Measurements from ENCODE around the gene GLP1R. TPM values are rescaled to one million over a fixed set of nuclear protein-coding genes. Genes with fewer than 3 reads are reported as not detected.

Gene GLP1R
- total RNA-seq, 1 experiment from 2014 or later = 0.85 TPM

DNA sequence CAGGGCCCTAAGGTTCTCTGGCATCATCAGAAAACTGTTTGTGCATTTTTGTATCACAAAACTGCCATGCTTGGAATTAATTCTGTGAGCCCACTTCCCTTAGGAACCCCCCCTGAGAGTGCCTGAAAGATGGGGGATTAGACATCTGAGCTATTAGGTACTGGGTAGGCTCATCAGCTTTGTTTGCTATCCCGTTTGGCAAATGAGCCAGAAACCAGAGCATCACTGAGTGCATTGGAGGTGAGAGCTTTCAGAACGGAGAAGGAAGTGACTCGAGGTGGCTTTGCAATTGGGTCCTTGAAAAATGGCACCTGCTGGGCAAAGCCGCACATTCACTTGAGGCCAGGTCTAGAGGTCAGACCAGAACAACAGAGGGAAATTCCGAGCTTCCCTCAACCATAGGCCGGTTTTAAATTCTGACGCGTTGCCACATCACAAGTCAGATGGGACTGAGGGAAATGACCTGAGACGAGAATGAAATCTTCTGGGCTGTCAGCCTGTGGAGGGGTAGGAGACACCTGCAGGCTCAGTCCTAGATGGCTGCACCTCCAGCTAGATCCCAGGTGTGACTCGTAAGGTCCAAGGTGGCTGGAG lies 8.4 kb upstream of the GLP1R start:
- no peak overlapping the region for H3K56ac ChIP-seq (ENCODE audit: insufficient read length, low read depth, low read length)
- no peak overlapping the region for H4K8ac ChIP-seq (replicated peaks; ENCODE audit: insufficient read length, low read depth, low read length)
- no peak overlapping the region for H2BK120ac ChIP-seq (ENCODE audit: low read depth, low read length, poor library complexity, severe bottlenecking)
- no peaks in the 10 kb centered on the region for H3K4me1 ChIP-seq (ENCODE audit: insufficient read depth, low read length)
- no peak overlapping the region for H3K4me2 ChIP-seq (ENCODE audit: insufficient read depth, insufficient read length, low read length)
- H3K4me3 Mint-ChIP-seq = no peak overlapping the region
- no peak overlapping the region for H3K14ac ChIP-seq (ENCODE audit: insufficient read depth, low read length)
- no peak overlapping the region for H3K4ac ChIP-seq (ENCODE audit: low read depth, low read length)
- no peak overlapping the region for H3K18ac ChIP-seq (ENCODE audit: insufficient read length, low read depth, low read length)
- H4K91ac ChIP-seq (ENCODE audit: insufficient read length, low read depth, low read length) = no peak overlapping the region
- H3K27me3 Mint-ChIP-seq (ENCODE audit: low read depth) = peaks cover 71% of the 10 kb centered on the region
- peaks cover 14 to 19% of the 10 kb centered on the region in 2 experiments for H3K4me1 Mint-ChIP-seq
- H3T11ph ChIP-seq (ENCODE audit: low read length) = no peak overlapping the region
- H4K20me1 ChIP-seq (ENCODE audit: control insufficient read depth, insufficient read depth, insufficient read length) = no peaks in the 10 kb centered on the region
- H2BK20ac ChIP-seq (ENCODE audit: low read depth, low read length, poor library complexity, severe bottlenecking) = no peak overlapping the region
- no peaks in the 10 kb centered on the region for H3K79me2 ChIP-seq (ENCODE audit: insufficient read depth, low read length)
- H2AK5ac ChIP-seq (ENCODE audit: insufficient read length, low read length) = no peak overlapping the region
- no peak overlapping the region for H2BK12ac ChIP-seq (ENCODE audit: insufficient read length, low read depth, low read length)
- H2AFZ ChIP-seq (ENCODE audit: low read length) = no peak overlapping the region
- H3K79me1 ChIP-seq (ENCODE audit: insufficient read depth, low read depth, low read length, poor library complexity, severe bottlenecking) = no peaks in the 10 kb centered on the region
- H3K36me3 Mint-ChIP-seq (ENCODE audit: insufficient read depth in 1 of 3, low read depth in 3 of 3) = no peaks in the 10 kb centered on the region
- H3K27me3 ChIP-seq (ENCODE audit: insufficient read depth, low read length) = no peaks in the 10 kb centered on the region; the same call in 1 of the 2 replicates
- no peaks in the 10 kb centered on the region for H3K9me3 ChIP-seq (ENCODE audit: control insufficient read depth, low read depth, low read length)
- no peak overlapping the region for H4K5ac ChIP-seq (ENCODE audit: insufficient read length, low read depth, low read length)
- no peak overlapping the region for H2BK15ac ChIP-seq (ENCODE audit: low read depth, low read length)
- no peak overlapping the region for H3K27ac ChIP-seq (ENCODE audit: insufficient read length, low read depth, low read length)
- H3K23ac ChIP-seq (ENCODE audit: insufficient read length, low read depth, low read length) = no peak overlapping the region
- H2BK5ac ChIP-seq (ENCODE audit: insufficient read length, low read length) = no peak overlapping the region
- TF ChIP-seq, protein P1, sequence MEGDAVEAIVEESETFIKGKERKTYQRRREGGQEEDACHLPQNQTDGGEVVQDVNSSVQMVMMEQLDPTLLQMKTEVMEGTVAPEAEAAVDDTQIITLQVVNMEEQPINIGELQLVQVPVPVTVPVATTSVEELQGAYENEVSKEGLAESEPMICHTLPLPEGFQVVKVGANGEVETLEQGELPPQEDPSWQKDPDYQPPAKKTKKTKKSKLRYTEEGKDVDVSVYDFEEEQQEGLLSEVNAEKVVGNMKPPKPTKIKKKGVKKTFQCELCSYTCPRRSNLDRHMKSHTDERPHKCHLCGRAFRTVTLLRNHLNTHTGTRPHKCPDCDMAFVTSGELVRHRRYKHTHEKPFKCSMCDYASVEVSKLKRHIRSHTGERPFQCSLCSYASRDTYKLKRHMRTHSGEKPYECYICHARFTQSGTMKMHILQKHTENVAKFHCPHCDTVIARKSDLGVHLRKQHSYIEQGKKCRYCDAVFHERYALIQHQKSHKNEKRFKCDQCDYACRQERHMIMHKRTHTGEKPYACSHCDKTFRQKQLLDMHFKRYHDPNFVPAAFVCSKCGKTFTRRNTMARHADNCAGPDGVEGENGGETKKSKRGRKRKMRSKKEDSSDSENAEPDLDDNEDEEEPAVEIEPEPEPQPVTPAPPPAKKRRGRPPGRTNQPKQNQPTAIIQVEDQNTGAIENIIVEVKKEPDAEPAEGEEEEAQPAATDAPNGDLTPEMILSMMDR (conservative IDR thresholded peaks at IDR 0.05) = no peak
- no peaks in the 10 kb centered on the region for H3K9me3 Mint-ChIP-seq
- WGBS (ENCODE audit: extremely low coverage, insufficient read length, low lambda C conversion rate) = no CpG with 5 or more reads among the region's 10 CpGs
- H3K23me2 ChIP-seq (ENCODE audit: insufficient read length, low read depth, low read length, poor library complexity, severe bottlenecking) = no peaks in the 10 kb centered on the region
- DNase-seq = no peak
- no peak overlapping the region for H3K9ac ChIP-seq (ENCODE audit: extremely low read depth, insufficient read length, low read length)
- H3K27ac Mint-ChIP-seq = no peak overlapping the region
